Stomach smooth muscle (tissue), 2 donors: ENCODE data around the gene ZBTB16.

Source experiments
- H3K27ac ChIP-seq: one replicate; pipeline ENCODE4 v1.7.0; 2013; ENCODE audit warnings: mild to moderate bottlenecking, low read length, inconsistent platforms
- H3K27me3 ChIP-seq, 2 donors: one replicate each; pipeline ENCODE4 v1.7.0; 2013; ENCODE audit warnings: low read length in 2 of 2; ENCODE audit not compliant: insufficient read depth in 2 of 2, control insufficient read depth in 1 of 2
- H3K36me3 ChIP-seq, 2 donors: one replicate each; pipeline ENCODE4 v1.7.0; 2013; ENCODE audit warnings: low read length in 2 of 2; ENCODE audit not compliant: control insufficient read depth in 2 of 2, insufficient read depth in 2 of 2
- H3K4me1 ChIP-seq: one replicate; pipeline ENCODE4 v1.7.0; 2013; ENCODE audit warnings: low read length; ENCODE audit not compliant: control insufficient read depth, insufficient read depth
- H3K4me3 ChIP-seq, 2 donors: one replicate each; pipeline ENCODE4 v1.7.0; 2013; ENCODE audit warnings: low read length in 2 of 2
- H3K9ac ChIP-seq, 2 donors: one replicate each; pipeline ENCODE4 v1.7.0; 2013; ENCODE audit warnings: low read length in 2 of 2, mild to moderate bottlenecking in 1 of 2
- H3K9me3 ChIP-seq, 2 donors: one replicate each; pipeline ENCODE4 v1.7.0; 2013; ENCODE audit warnings: low read length in 2 of 2; ENCODE audit not compliant: control insufficient read depth in 2 of 2
- donor health status: healthy.
- donor health status: Pancreatic carcinoma.

ZBTB16 gene

GRCh38 chr11:114275280-114275679 lies 215.8 kb downstream of the ZBTB16 start:
- Histone ChIP-seq H3K27ac (no peak overlapping the region), H3K9me3 (no peaks in the 10 kb centered on the region), H3K36me3 (no peaks in the 10 kb centered on the region), H3K27me3 (peaks cover 4 to 5% of the 10 kb centered on the region in 2 donors), H3K4me3 (no peak overlapping the region), H3K9ac (no peak overlapping the region), H3K4me1 (peaks cover 2% of the 10 kb centered on the region)

GRCh38 chr11:114276077-114276476 lies 216.6 kb downstream of the ZBTB16 start:
- H3K36me3 ChIP-seq = no peaks in the 10 kb centered on the region
- H3K27ac ChIP-seq = no peak overlapping the region
- H3K4me1 ChIP-seq = peaks cover 10% of the 10 kb centered on the region
- no peak overlapping the region for H3K4me3 ChIP-seq
- H3K9me3 ChIP-seq = no peaks in the 10 kb centered on the region
- no peak overlapping the region for H3K9ac ChIP-seq
- H3K27me3 ChIP-seq = peaks cover 4 to 5% of the 10 kb centered on the region in 2 donors

GRCh38 chr11:114277637-114278341 lies 218.3 kb downstream of the ZBTB16 start:
- peaks cover 4% of the 10 kb centered on the region in 2 donors for H3K27me3 ChIP-seq
- no peak overlapping the region for H3K9ac ChIP-seq
- no peak overlapping the region for H3K4me3 ChIP-seq
- H3K9me3 ChIP-seq = no peaks in the 10 kb centered on the region
- H3K27ac ChIP-seq = no peak overlapping the region
- peaks cover 10% of the 10 kb centered on the region for H3K4me1 ChIP-seq
- no peaks in the 10 kb centered on the region for H3K36me3 ChIP-seq

- Histone ChIP-seq H3K27ac (no peak overlapping the region), H3K9ac (no peak overlapping the region), H3K9me3 (no peaks in the 10 kb centered on the region), H3K27me3 (peaks cover 3 to 4% of the 10 kb centered on the region in 2 donors), H3K4me3 (no peak overlapping the region), H3K36me3 (no peaks in the 10 kb centered on the region), H3K4me1 (peaks cover 10% of the 10 kb centered on the region)
Measured at GRCh38 chr11:114278342-114279065, 219.0 kb downstream of the ZBTB16 start.

- no peaks in the 10 kb centered on the region for H3K36me3 ChIP-seq
- H3K27me3 ChIP-seq = peaks cover 3 to 4% of the 10 kb centered on the region in 2 donors
- no peak overlapping the region for H3K27ac ChIP-seq
- no peak overlapping the region for H3K4me3 ChIP-seq
- H3K9ac ChIP-seq = no peak overlapping the region
- peaks cover 10% of the 10 kb centered on the region for H3K4me1 ChIP-seq
- H3K9me3 ChIP-seq = no peaks in the 10 kb centered on the region
Measured at GRCh38 chr11:114279792-114280546, 220.5 kb downstream of the ZBTB16 start.

- no peaks in the 10 kb centered on the region for H3K27me3 ChIP-seq
- H3K4me3 ChIP-seq = no peak overlapping the region
- no peaks in the 10 kb centered on the region for H3K9me3 ChIP-seq
- no peaks in the 10 kb centered on the region for H3K36me3 ChIP-seq
- H3K9ac ChIP-seq = no peak overlapping the region
- H3K4me1 ChIP-seq = peaks cover 10% of the 10 kb centered on the region
- H3K27ac ChIP-seq = no peak overlapping the region
Measured at GRCh38 chr11:114280696-114281095, 221.2 kb downstream of the ZBTB16 start.

GRCh38 chr11:114281388-114281956 lies 222.0 kb downstream of the ZBTB16 start:
- H3K27ac ChIP-seq = no peak overlapping the region
- H3K9me3 ChIP-seq = no peaks in the 10 kb centered on the region
- no peak overlapping the region for H3K4me3 ChIP-seq
- no peaks in the 10 kb centered on the region for H3K36me3 ChIP-seq
- no peaks in the 10 kb centered on the region for H3K27me3 ChIP-seq
- peaks cover 10% of the 10 kb centered on the region for H3K4me1 ChIP-seq
- no peak overlapping the region for H3K9ac ChIP-seq

GRCh38 chr11:114282488-114282887 lies 223.0 kb downstream of the ZBTB16 start:
- H3K36me3 ChIP-seq = no peaks in the 10 kb centered on the region
- no peak overlapping the region for H3K4me3 ChIP-seq
- no peaks in the 10 kb centered on the region for H3K27me3 ChIP-seq
- no peak overlapping the region for H3K9ac ChIP-seq
- no peak overlapping the region for H3K27ac ChIP-seq
- no peaks in the 10 kb centered on the region for H3K9me3 ChIP-seq
- peaks cover 10% of the 10 kb centered on the region for H3K4me1 ChIP-seq

GRCh38 chr11:114283422-114283821 lies 223.9 kb downstream of the ZBTB16 start:
- no peaks in the 10 kb centered on the region for H3K36me3 ChIP-seq
- no peak overlapping the region for H3K9ac ChIP-seq
- H3K9me3 ChIP-seq = no peaks in the 10 kb centered on the region
- H3K4me3 ChIP-seq = no peak overlapping the region
- peaks cover 10% of the 10 kb centered on the region for H3K4me1 ChIP-seq
- no peaks in the 10 kb centered on the region for H3K27me3 ChIP-seq
- H3K27ac ChIP-seq = no peak overlapping the region

GRCh38 chr11:114284021-114284420 lies 224.5 kb downstream of the ZBTB16 start:
- no peak overlapping the region for H3K9ac ChIP-seq

More at GRCh38 chr11:114284021-114284420, 224.5 kb downstream of the ZBTB16 start:
- Histone ChIP-seq H3K36me3 (no peaks in the 10 kb centered on the region), H3K4me3 (no peak overlapping the region), H3K27ac (no peak overlapping the region), H3K9me3 (no peaks in the 10 kb centered on the region), H3K4me1 (peaks cover 10% of the 10 kb centered on the region), H3K27me3 (no peaks in the 10 kb centered on the region)
